Measurements from ENCODE around the gene NDUFA1. TPM values are rescaled to one million over a fixed set of nuclear protein-coding genes. Genes with fewer than 3 reads are reported as not detected.

NDUFA1 gene
- polyA plus RNA-seq, 1 donor (not counting 4 experiments of a cell fraction or from before 2014, with no cell fraction given), result 282 TPM

GRCh38 chrX:119853444-119853843, 18.2 kb upstream of the NDUFA1 start:
- no peaks in the 10 kb centered on the region for H3K9me1 ChIP-seq (ENCODE audit: control insufficient read depth, extremely low read depth, insufficient read depth, low read length)
- dilution Hi-C loops (cut with MboI; ENCODE audit: extremely low pct_ligation_motif_present, low sequenced_read_pairs), result no loop called here
- no peaks in the 10 kb centered on the region for H3K9me3 ChIP-seq (ENCODE audit: control insufficient read depth, low read depth, low read length)
- peaks cover 10% of the 10 kb centered on the region for H3K79me2 ChIP-seq (ENCODE audit: control insufficient read depth, insufficient read depth, low read length)
- no peaks in the 10 kb centered on the region for H4K20me1 ChIP-seq (ENCODE audit: control insufficient read depth, extremely low read depth, insufficient read depth, low read length)
- H3K4me2 ChIP-seq (ENCODE audit: control insufficient read depth, extremely low read depth, insufficient read depth, low read depth, low read length), result peak overlapping the region; percentile 67
- H3K4me3 ChIP-seq (ENCODE audit: control insufficient read depth in 2 of 3, extremely low read depth in 1 of 3, insufficient read depth in 2 of 3, low read depth in 1 of 3, low read length in 3 of 3), result peak overlapping the region; percentile 32 to 75 (median 65)
- no peak for TF ChIP-seq EZH2 (IDR thresholded peaks at IDR 0.05; ENCODE audit: low read length)
- no peak for TF ChIP-seq CTCF (optimal IDR thresholded peaks at IDR 0.05 in 1 of 3, IDR thresholded peaks at IDR 0.05 in 1 of 3, conservative IDR thresholded peaks at IDR 0.05 in 1 of 3; ENCODE audit: extremely low read depth in 1 of 3, insufficient read depth in 2 of 3, low read length in 3 of 3)
- H3K4me1 ChIP-seq (ENCODE audit: control insufficient read depth, extremely low read depth, insufficient read depth, low read length), result no peaks in the 10 kb centered on the region
- no peaks in the 10 kb centered on the region for H3K27me3 ChIP-seq (ENCODE audit: control insufficient read depth, extremely low read depth, insufficient read depth, low read length)
- peak overlapping the region; percentile 56 for H3K9ac ChIP-seq (ENCODE audit: control insufficient read depth, extremely low read depth, insufficient read depth, low read length)
- DNase-seq (ENCODE audit: low read depth, low spot score) (no peak), FAIRE-seq (no peak)
- peak overlapping the region; percentile 83 for H2AFZ ChIP-seq (ENCODE audit: control insufficient read depth, low read length)
- H3K27ac ChIP-seq (ENCODE audit: control insufficient read depth, insufficient read depth, low read length), result peak overlapping the region; percentile 49
- H3K36me3 ChIP-seq (ENCODE audit: control insufficient read depth in 2 of 2, extremely low read depth in 1 of 2, insufficient read depth in 2 of 2, low read length in 2 of 2), result no peaks in the 10 kb centered on the region

GRCh38 chrX:119870626-119871131, 953 bp upstream of the NDUFA1 start:
- peak overlapping the region; percentile 51 to 66 (median 59) for H3K4me3 ChIP-seq (ENCODE audit: control insufficient read depth in 2 of 3, extremely low read depth in 1 of 3, insufficient read depth in 2 of 3, low read depth in 1 of 3, low read length in 3 of 3)
- no peaks in the 10 kb centered on the region for H3K27me3 ChIP-seq (ENCODE audit: control insufficient read depth, extremely low read depth, insufficient read depth, low read length)
- TF ChIP-seq EZH2 (IDR thresholded peaks at IDR 0.05; ENCODE audit: low read length) (no peak), CTCF (optimal IDR thresholded peaks at IDR 0.05 in 1 of 3, IDR thresholded peaks at IDR 0.05 in 1 of 3, conservative IDR thresholded peaks at IDR 0.05 in 1 of 3; ENCODE audit: extremely low read depth in 1 of 3, insufficient read depth in 2 of 3, low read length in 3 of 3) (no peak)
- H3K9me3 ChIP-seq (ENCODE audit: control insufficient read depth, low read depth, low read length), result no peaks in the 10 kb centered on the region
- FAIRE-seq (no peak), DNase-seq (ENCODE audit: low read depth, low spot score) (no peak)
- H3K4me2 ChIP-seq (ENCODE audit: control insufficient read depth, extremely low read depth, insufficient read depth, low read depth, low read length), result peak overlapping the region; percentile 74
- H4K20me1 ChIP-seq (ENCODE audit: control insufficient read depth, extremely low read depth, insufficient read depth, low read length), result no peaks in the 10 kb centered on the region
- no peaks in the 10 kb centered on the region for H3K36me3 ChIP-seq (ENCODE audit: control insufficient read depth in 2 of 2, extremely low read depth in 1 of 2, insufficient read depth in 2 of 2, low read length in 2 of 2)
- dilution Hi-C loops (cut with MboI; ENCODE audit: extremely low pct_ligation_motif_present, low sequenced_read_pairs), result no loop called here
- H3K79me2 ChIP-seq (ENCODE audit: control insufficient read depth, insufficient read depth, low read length), result peaks cover 29% of the 10 kb centered on the region
- H3K27ac ChIP-seq (ENCODE audit: control insufficient read depth, insufficient read depth, low read length), result peak overlapping the region; percentile 90
- peak overlapping the region; percentile 92 for H3K9ac ChIP-seq (ENCODE audit: control insufficient read depth, extremely low read depth, insufficient read depth, low read length)
- H2AFZ ChIP-seq (ENCODE audit: control insufficient read depth, low read length), result peak overlapping the region; percentile 27
- H3K9me1 ChIP-seq (ENCODE audit: control insufficient read depth, extremely low read depth, insufficient read depth, low read length), result no peaks in the 10 kb centered on the region
- no peaks in the 10 kb centered on the region for H3K4me1 ChIP-seq (ENCODE audit: control insufficient read depth, extremely low read depth, insufficient read depth, low read length)
